Thoracic aorta (tissue), 2 donors: ENCODE data around the gene VWCE. TPM values are rescaled to one million over a fixed set of nuclear protein-coding genes. Genes with fewer than 3 reads are reported as not detected.

Experiments used
- ATAC-seq: fragments of 150-250 bp; one replicate; pipeline ENCODE4 v1.8.0; 2017; ENCODE audit warnings: low read depth; ENCODE audit not compliant: insufficient number of reproducible peaks, low FRiP score
- DNase-seq: peaks from one replicate; pipeline ENCODE4 v3.0.0-alpha.2; 2020; ENCODE audit warnings: low spot score
- H3K27ac ChIP-seq, 2 donors: fragments of 200-600 bp; sonication (generic); 1 replicate in 1 of 2; 2 replicates in 1 of 2; pipeline ENCODE4 v1.5.1; 2016; ENCODE audit warnings: mild to moderate bottlenecking in 2 of 2, moderate library complexity in 2 of 2
- H3K27me3 ChIP-seq: fragments of 200-600 bp; sonication (generic); replicated peaks from 2 replicates; pipeline ENCODE4 v1.6.0; 2016; ENCODE audit warnings: mild to moderate bottlenecking; ENCODE audit not compliant: insufficient read depth
- H3K36me3 ChIP-seq: fragments of 200-600 bp; sonication (generic); one replicate; pipeline ENCODE4 v1.5.1; 2016
- H3K4me1 ChIP-seq, 2 donors: fragments of 200-600 bp; sonication (generic); 1 replicate in 1 of 2; 2 replicates in 1 of 2; pipeline versions ENCODE4 v1.5.1 to v1.6.0; 2016; ENCODE audit warnings: low read depth in 2 of 2, mild to moderate bottlenecking in 1 of 2; ENCODE audit not compliant: control insufficient read depth in 1 of 2
- H3K4me3 ChIP-seq: fragments of 200-600 bp; sonication (generic); 2 replicates; pipeline ENCODE4 v1.5.1; 2016; ENCODE audit warnings: mild to moderate bottlenecking
- H3K9me3 ChIP-seq: fragments of 200-600 bp; sonication (generic); 2 replicates; pipeline ENCODE4 v1.5.1; 2016
- total RNA-seq, 2 donors: library from RNA; depleted of rRNA; stranded (reverse); fragments of >200 nt; gene quantifications; one replicate each; pipeline versions ENCODE4 v1.1.0 to v1.2.3, GENCODE V29; 2016
- TF ChIP-seq, protein P1 (sequence below): fragments of 200-600 bp; sonication (generic); IDR thresholded peaks from one replicate; pipeline ENCODE4 v1.5.1; 2019; ENCODE audit warnings: antibody characterized with exemption

VWCE gene
- total RNA-seq, 2 donors from 2014 or later, result 1.5 to 2.3 TPM

DNA sequence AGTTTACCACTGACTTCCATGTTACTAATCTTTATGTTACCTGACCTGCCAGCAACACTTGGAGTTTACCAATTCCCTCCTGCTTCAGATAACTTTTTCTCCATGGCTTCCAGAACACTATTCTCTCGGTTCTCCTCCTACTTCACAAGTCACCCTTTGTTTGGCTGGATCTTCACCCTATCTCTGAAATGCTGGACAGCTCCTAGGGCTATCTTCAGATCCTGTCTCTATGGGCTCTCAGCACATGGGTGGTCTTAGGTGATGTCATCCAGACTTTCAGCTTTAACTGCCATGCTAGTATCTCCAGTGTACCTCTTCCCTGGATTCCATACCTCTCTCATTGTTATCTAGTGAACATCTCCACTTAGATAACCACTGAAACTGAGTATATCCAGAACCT is 12.2 kb upstream of the VWCE start:
- Histone ChIP-seq H3K27me3 (no peaks in the 10 kb centered on the region), H3K4me1 (no peaks in the 10 kb centered on the region), H3K9me3 (no peaks in the 10 kb centered on the region), H3K36me3 (peaks cover 95% of the 10 kb centered on the region), H3K4me3 (no peak overlapping the region), H3K27ac (no peak overlapping the region)
- TF ChIP-seq, protein P1, sequence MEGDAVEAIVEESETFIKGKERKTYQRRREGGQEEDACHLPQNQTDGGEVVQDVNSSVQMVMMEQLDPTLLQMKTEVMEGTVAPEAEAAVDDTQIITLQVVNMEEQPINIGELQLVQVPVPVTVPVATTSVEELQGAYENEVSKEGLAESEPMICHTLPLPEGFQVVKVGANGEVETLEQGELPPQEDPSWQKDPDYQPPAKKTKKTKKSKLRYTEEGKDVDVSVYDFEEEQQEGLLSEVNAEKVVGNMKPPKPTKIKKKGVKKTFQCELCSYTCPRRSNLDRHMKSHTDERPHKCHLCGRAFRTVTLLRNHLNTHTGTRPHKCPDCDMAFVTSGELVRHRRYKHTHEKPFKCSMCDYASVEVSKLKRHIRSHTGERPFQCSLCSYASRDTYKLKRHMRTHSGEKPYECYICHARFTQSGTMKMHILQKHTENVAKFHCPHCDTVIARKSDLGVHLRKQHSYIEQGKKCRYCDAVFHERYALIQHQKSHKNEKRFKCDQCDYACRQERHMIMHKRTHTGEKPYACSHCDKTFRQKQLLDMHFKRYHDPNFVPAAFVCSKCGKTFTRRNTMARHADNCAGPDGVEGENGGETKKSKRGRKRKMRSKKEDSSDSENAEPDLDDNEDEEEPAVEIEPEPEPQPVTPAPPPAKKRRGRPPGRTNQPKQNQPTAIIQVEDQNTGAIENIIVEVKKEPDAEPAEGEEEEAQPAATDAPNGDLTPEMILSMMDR, result no peak
- ATAC-seq, result no peak
- no peak for DNase-seq

DNA sequence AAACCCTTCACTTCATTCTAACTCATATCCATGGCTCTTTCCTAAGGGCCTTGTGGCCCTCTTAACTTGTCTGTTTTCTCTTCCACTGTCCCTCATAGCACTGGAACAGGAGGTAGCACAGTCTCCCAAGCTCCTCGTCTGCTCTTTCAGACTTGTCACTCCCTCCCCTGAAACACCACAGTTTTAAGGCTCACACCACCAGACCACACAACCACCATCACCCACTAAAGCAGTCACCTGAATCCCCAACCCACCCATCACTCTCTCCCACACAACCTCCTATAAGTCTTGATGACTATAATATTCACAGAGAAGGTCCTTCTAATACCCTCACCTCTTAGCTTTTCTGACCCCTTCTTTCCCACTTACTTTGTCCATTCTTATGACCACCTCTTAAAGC is 11.1 kb upstream of the VWCE start:
- DNase-seq, result no peak
- ATAC-seq, result no peak

DNA sequence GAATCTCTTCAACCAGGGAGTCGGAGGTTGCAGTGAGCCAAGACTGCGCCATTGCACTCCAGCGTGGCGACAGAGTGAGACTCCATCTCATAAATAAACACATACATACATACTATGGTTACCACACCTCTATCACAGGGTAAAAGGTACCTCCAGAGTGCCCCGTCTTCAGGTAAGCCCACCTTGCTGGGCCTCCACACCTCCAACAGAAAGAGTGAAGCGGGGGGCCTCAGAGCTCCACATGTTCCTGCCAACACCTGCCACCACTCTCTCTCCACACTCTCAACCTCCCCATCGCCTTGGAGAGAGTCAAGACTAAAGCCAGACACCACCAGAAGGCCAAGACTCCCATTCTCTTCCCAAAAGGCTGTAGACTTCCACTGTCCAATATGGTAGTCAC is 10.3 kb upstream of the VWCE start:
- TF ChIP-seq, protein P1, result no peak
- Histone ChIP-seq H3K27ac (no peak overlapping the region), H3K9me3 (no peaks in the 10 kb centered on the region), H3K36me3 (peaks cover 95% of the 10 kb centered on the region), H3K4me3 (no peak overlapping the region), H3K27me3 (no peaks in the 10 kb centered on the region), H3K4me1 (no peaks in the 10 kb centered on the region)
- ATAC-seq (no peak), DNase-seq (no peak)

More for the DNA sequence above, 11.1 kb upstream of the VWCE start:
- Histone ChIP-seq H3K9me3 (no peaks in the 10 kb centered on the region), H3K36me3 (peaks cover 95% of the 10 kb centered on the region), H3K27ac (no peak overlapping the region), H3K4me3 (no peak overlapping the region), H3K4me1 (no peaks in the 10 kb centered on the region), H3K27me3 (no peaks in the 10 kb centered on the region)
- TF ChIP-seq, protein P1, result no peak

DNA sequence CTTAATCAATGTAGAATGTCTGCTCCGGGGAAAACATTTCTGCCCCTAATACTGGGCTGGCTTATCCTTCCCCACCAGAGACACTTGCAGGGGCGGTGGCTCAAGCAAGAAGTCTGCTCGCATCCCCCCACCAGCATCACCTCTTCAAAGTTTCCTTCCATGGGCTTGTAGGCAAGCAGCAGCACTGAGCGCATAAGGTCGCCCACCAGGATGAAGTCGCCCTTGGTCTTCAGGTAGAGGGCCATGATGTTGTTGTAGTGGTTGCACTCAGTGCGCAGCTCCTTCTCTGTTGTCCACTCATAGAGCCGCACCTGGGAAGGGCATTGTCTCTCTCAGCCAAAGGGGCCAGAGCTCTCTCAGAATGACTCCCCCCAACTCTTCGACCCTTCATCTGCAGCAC is 8.6 kb upstream of the VWCE start:
- no peaks in the 10 kb centered on the region for H3K9me3 ChIP-seq
- ATAC-seq (no peak), DNase-seq (no peak)
- H3K27ac ChIP-seq, result no peak overlapping the region
- H3K36me3 ChIP-seq, result peaks cover 95% of the 10 kb centered on the region
- TF ChIP-seq, protein P1, result no peak
- peaks cover 0 to 1% of the 10 kb centered on the region in 2 donors for H3K4me1 ChIP-seq
- no peaks in the 10 kb centered on the region for H3K27me3 ChIP-seq
- no peak overlapping the region for H3K4me3 ChIP-seq

DNA sequence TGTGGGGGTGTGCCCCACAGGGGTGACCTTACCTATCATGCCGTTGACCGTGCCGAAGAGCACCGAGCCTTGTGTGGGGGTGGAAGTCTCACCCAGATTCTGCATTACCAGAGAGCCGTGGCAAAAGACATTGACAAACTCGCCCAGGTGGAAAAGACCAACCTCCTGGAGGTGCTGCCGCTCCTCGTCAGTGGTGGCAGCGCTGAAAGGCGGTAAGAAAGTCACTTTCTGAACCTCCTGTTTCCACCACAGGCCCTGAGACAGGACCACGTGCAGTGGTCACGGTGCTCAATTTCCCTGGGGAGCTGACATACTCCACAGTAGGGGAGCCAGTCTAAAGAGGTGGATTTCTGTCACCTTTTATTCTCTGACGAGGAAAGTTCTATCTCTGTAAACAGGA is 7.4 kb upstream of the VWCE start:
- Histone ChIP-seq H3K4me1 (peaks cover 10 to 13% of the 10 kb centered on the region in 2 donors), H3K36me3 (peaks cover 85% of the 10 kb centered on the region), H3K4me3 (no peak overlapping the region), H3K27me3 (no peaks in the 10 kb centered on the region), H3K9me3 (no peaks in the 10 kb centered on the region), H3K27ac (no peak overlapping the region)
- ATAC-seq (no peak), DNase-seq (no peak)
- TF ChIP-seq, protein P1, result no peak
